B cell (primary cell): ENCODE results near the gene POLR1B. TPM values are rescaled to one million over a fixed set of nuclear protein-coding genes. Genes with fewer than 3 reads are reported as not detected.
A peak's percentile ranks its signal among the peaks of the same experiment; 100 is the strongest.
"Not testable (repeated sequence)": the region's sequence is repeated elsewhere in the genome, so short reads cannot be mapped to it uniquely, and the experiment has no call there.

Experiments used
- ATAC-seq: fragments of 200-7000 bp; cut with Tn5 transposase; one replicate; pipeline ENCODE4 v1.10.0; 2021; ENCODE audit warnings: low read depth, mild to moderate bottlenecking, moderate number of reproducible peaks, moderate library complexity
- CTCF ChIA-PET: fragments of 350-600 bp; sonication (Branson Sonifier 250); formaldehyde crosslinking; loops from one replicate; lab custom pipeline; 2021; ENCODE audit warnings: antibody characterized with exemption, inconsistent platforms; lab: Charles Lee
- POLR2A ChIA-PET: fragments of 350-600 bp; sonication (Branson Sonifier 250); formaldehyde crosslinking; loops from one replicate; lab custom pipeline; 2021; ENCODE audit warnings: antibody characterized with exemption; lab: Charles Lee
- DNase-seq: peaks from one replicate; pipeline ENCODE4 v3.0.0; 2013
- H2AFZ ChIP-seq: 2 replicates; pipeline ENCODE4 v1.6.1; 2012; ENCODE audit warnings: mild to moderate bottlenecking, low read depth, low read length; ENCODE audit not compliant: insufficient read depth, poor library complexity, severe bottlenecking
- H3K27ac ChIP-seq, 2 donors: 1 replicate in 1 of 2; 2 replicates in 1 of 2; pipeline ENCODE4 v1.5.1; 2012 to 2013; ENCODE audit warnings: low read length in 2 of 2, mild to moderate bottlenecking in 2 of 2, moderate library complexity in 1 of 2
- H3K27me3 ChIP-seq, 4 experiments: fragments of 200-600 bp in 1 of 4; sonication (generic) in 1 of 4; replicated peaks in 1 of 4; 1 replicate in 2 of 4; 2 replicates in 2 of 4; pipeline versions ENCODE4 v1.6.1 to v1.7.0; 2013 to 2016; ENCODE audit warnings: low read length in 3 of 4, mild to moderate bottlenecking in 2 of 4, mixed read lengths in 1 of 4, moderate library complexity in 1 of 4; ENCODE audit not compliant: insufficient read depth in 4 of 4, control insufficient read depth in 3 of 4; ENCODE audit errors: control extremely low read depth in 1 of 4
- H3K36me3 ChIP-seq, 2 experiments: replicated peaks in 1 of 2; 1 replicate in 1 of 2; 2 replicates in 1 of 2; pipeline versions ENCODE4 v1.6.1 to v1.7.1; 2013; ENCODE audit warnings: low read length in 1 of 2; ENCODE audit not compliant: insufficient read depth in 2 of 2, control insufficient read depth in 1 of 2; ENCODE audit errors: control extremely low read depth in 1 of 2, extremely low read depth in 1 of 2
- H3K4me1 ChIP-seq, 2 donors: fragments of 200-600 bp in 1 of 2; sonication (generic) in 1 of 2; 1 replicate in 1 of 2; 2 replicates in 1 of 2; pipeline versions ENCODE4 v1.5.1 to v1.6.1; 2013 to 2017; ENCODE audit warnings: low read length in 2 of 2; ENCODE audit not compliant: control insufficient read depth in 2 of 2, insufficient read depth in 2 of 2
- H3K4me2 ChIP-seq: replicated peaks from 2 replicates; pipeline ENCODE3; 2012; ENCODE audit warnings: mild to moderate bottlenecking, low read depth, low read length; ENCODE audit not compliant: poor library complexity, severe bottlenecking
- H3K4me3 ChIP-seq, 5 experiments: fragments of 200-600 bp in 1 of 5; sonication (generic) in 1 of 5; 1 replicate in 3 of 5; 2 replicates in 2 of 5; pipeline versions ENCODE4 v1.5.1 to v1.7.0; 2011 to 2016; ENCODE audit warnings: low read length in 4 of 5, mild to moderate bottlenecking in 4 of 5, low read depth in 2 of 5, control low read depth in 1 of 5, moderate library complexity in 1 of 5; ENCODE audit not compliant: insufficient read depth in 1 of 5; ENCODE audit errors: control extremely low read depth in 1 of 5, extremely low read depth in 1 of 5
- H3K79me2 ChIP-seq: fragments of 200-600 bp; sonication (generic); one replicate; pipeline ENCODE4 v1.6.0; 2016; ENCODE audit warnings: low read length; ENCODE audit not compliant: control insufficient read depth, insufficient read depth
- H3K9ac ChIP-seq: fragments of 200-600 bp; sonication (generic); 2 replicates; pipeline ENCODE4 v1.6.1; 2017; ENCODE audit warnings: mild to moderate bottlenecking, low read length, moderate library complexity
- H3K9me3 ChIP-seq, 3 donors: one replicate each; pipeline versions ENCODE4 v1.6.1 to v1.7.1; 2013; ENCODE audit warnings: low read length in 2 of 3; ENCODE audit not compliant: control insufficient read depth in 2 of 3, insufficient read depth in 1 of 3; ENCODE audit errors: control extremely low read depth in 1 of 3
- H4K20me1 ChIP-seq: 2 replicates; pipeline ENCODE4 v1.6.0; 2012; ENCODE audit warnings: mild to moderate bottlenecking, low read length; ENCODE audit not compliant: insufficient read depth, control insufficient read depth, poor library complexity, severe bottlenecking
- H3K27ac Mint-ChIP-seq: one replicate; pipeline ENCODE4 v1.8.0; 2021; ENCODE audit warnings: mixed read lengths
- H3K27me3 Mint-ChIP-seq: one replicate; pipeline ENCODE4 v1.8.0; 2021; ENCODE audit warnings: mixed read lengths
- H3K4me1 Mint-ChIP-seq: one replicate; pipeline ENCODE4 v1.8.0; 2021; ENCODE audit warnings: mixed read lengths
- H3K4me3 Mint-ChIP-seq: one replicate; pipeline ENCODE4 v1.8.0; 2021; ENCODE audit warnings: mixed read lengths
- H3K9me3 Mint-ChIP-seq: one replicate; pipeline ENCODE4 v1.8.0; 2022; ENCODE audit warnings: mixed read lengths; ENCODE audit not compliant: insufficient read depth
- WGBS: methylation state at CpG from one replicate; pipeline ENCODE4 v1.1.5; 2013; ENCODE audit warnings: missing lambda C conversion rate; ENCODE audit not compliant: insufficient coverage; 5-methylcytosine and 5-hydroxymethylcytosine counted together
- intact Hi-C: fragments of 100-400 bp; cut with micrococcal nuclease; formaldehyde crosslinking; loops from one replicate; pipeline ENCODE4 v1.10.0; 2022
- polyA plus RNA-seq: library from polyadenylated mRNA; depleted of rRNA; stranded (reverse); fragments of >200 nt; gene quantifications from 2 replicates; pipeline ENCODE4 v1.2.3, GENCODE V29; 2012
- total RNA-seq, 2 donors: library from RNA; stranded (reverse); fragments of 120-200 nt in 1 of 2; gene quantifications; 1 replicate in 1 of 2; 2 replicates in 1 of 2; pipeline versions ENCODE4 v1.2.3 to v1.2.4, GENCODE V29; 2013 to 2022
- TF ChIP-seq, protein P1 (sequence below): fragments of 200-600 bp; IDR thresholded peaks from one replicate; pipeline ENCODE4 v1.8.0; 2022; ENCODE audit warnings: antibody characterized with exemption, mild to moderate bottlenecking

POLR1B gene
- total and polyA plus RNA-seq, 2 donors (not counting 1 experiment from before 2014, with no cell fraction given) = 7.0 to 32.5 TPM

GRCh38 chr2:112500850-112501484, 41.3 kb upstream of the POLR1B start:
- TF ChIP-seq, protein P1, sequence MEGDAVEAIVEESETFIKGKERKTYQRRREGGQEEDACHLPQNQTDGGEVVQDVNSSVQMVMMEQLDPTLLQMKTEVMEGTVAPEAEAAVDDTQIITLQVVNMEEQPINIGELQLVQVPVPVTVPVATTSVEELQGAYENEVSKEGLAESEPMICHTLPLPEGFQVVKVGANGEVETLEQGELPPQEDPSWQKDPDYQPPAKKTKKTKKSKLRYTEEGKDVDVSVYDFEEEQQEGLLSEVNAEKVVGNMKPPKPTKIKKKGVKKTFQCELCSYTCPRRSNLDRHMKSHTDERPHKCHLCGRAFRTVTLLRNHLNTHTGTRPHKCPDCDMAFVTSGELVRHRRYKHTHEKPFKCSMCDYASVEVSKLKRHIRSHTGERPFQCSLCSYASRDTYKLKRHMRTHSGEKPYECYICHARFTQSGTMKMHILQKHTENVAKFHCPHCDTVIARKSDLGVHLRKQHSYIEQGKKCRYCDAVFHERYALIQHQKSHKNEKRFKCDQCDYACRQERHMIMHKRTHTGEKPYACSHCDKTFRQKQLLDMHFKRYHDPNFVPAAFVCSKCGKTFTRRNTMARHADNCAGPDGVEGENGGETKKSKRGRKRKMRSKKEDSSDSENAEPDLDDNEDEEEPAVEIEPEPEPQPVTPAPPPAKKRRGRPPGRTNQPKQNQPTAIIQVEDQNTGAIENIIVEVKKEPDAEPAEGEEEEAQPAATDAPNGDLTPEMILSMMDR = peak; percentile 37
- H3K27ac ChIP-seq, H3K4me1 Mint-ChIP-seq, H3K36me3 ChIP-seq, intact Hi-C loops, H3K4me1 ChIP-seq, H3K4me3 Mint-ChIP-seq, H3K9me3 ChIP-seq, H3K9ac ChIP-seq, H3K27ac Mint-ChIP-seq, H3K27me3 ChIP-seq, H3K79me2 ChIP-seq, H3K4me3 ChIP-seq, H3K4me2 ChIP-seq, H3K27me3 Mint-ChIP-seq, H4K20me1 ChIP-seq, H2AFZ ChIP-seq, H3K9me3 Mint-ChIP-seq: not testable (repeated sequence)
- WGBS = no CpG with 5 or more reads among the region's 10 CpGs
- ATAC-seq (peak; percentile 87), DNase-seq (peak; percentile 59)
- ChIA-PET POLR2A (interaction anchor here (0.9 kb wide), 1 partner anchor 20 kb away, joined by 3 read pairs; no protein-coding TSS in a partner anchor), CTCF (interaction anchor here (0.7 to 3.8 kb wide), 3 partner anchors 10 to 246 kb away, joined by 3 to 33 read pairs (median 3); partner anchors contain the start of gene ZC3H8)

GRCh38 chr2:112509239-112509998, 32.8 kb upstream of the POLR1B start:
- H3K4me1 Mint-ChIP-seq, intact Hi-C loops, H3K9me3 ChIP-seq: not testable (repeated sequence)

More at GRCh38 chr2:112509239-112509998, 32.8 kb upstream of the POLR1B start:
- H3K27ac ChIP-seq, H3K36me3 ChIP-seq, H3K4me3 Mint-ChIP-seq, H3K9me3 Mint-ChIP-seq, H3K4me3 ChIP-seq, H2AFZ ChIP-seq, ATAC-seq, H3K27ac Mint-ChIP-seq, H3K79me2 ChIP-seq, H3K27me3 ChIP-seq, H3K27me3 Mint-ChIP-seq, H3K9ac ChIP-seq, DNase-seq, CTCF ChIA-PET, H3K4me2 ChIP-seq, H4K20me1 ChIP-seq, H3K4me1 ChIP-seq: not testable (repeated sequence)
- POLR2A ChIA-PET = interaction anchor here (0.6 kb wide), 1 partner anchor 44 kb away, joined by 14 read pairs; no protein-coding TSS in a partner anchor
- WGBS = 98% methylated on average over 13 of the region's 32 CpGs
